Activated B cell treated with CpG ODN at 0.5 μM for 24 hours (primary cell): ENCODE data around the gene NAV3. TPM values are rescaled to one million over a fixed set of nuclear protein-coding genes. Genes with fewer than 3 reads are reported as not detected.

Source experiments
- ATAC-seq: fragments of 200-7000 bp; cut with Tn5 transposase; one replicate; pipeline ENCODE4 v1.10.0; 2021; ENCODE audit warnings: low read depth, mild to moderate bottlenecking, moderate library complexity
- CTCF ChIA-PET: fragments of 350-600 bp; sonication (Branson Sonifier 250); formaldehyde crosslinking; loops from one replicate; lab custom pipeline; 2021; ENCODE audit warnings: antibody characterized with exemption; lab: Charles Lee
- POLR2A ChIA-PET: fragments of 350-600 bp; sonication (Branson Sonifier 250); formaldehyde crosslinking; loops from one replicate; lab custom pipeline; 2021; ENCODE audit warnings: antibody characterized with exemption; lab: Charles Lee
- DNase-seq: peaks from one replicate; pipeline ENCODE4 v3.0.0; 2022
- H3K27ac Mint-ChIP-seq: one replicate; pipeline ENCODE4 v1.8.0; 2020; ENCODE audit warnings: mixed read lengths
- H3K27me3 Mint-ChIP-seq: one replicate; pipeline ENCODE4 v1.8.0; 2021; ENCODE audit warnings: mixed read lengths
- H3K36me3 Mint-ChIP-seq: one replicate; pipeline ENCODE4 v1.8.0; 2021; ENCODE audit warnings: low read depth, mixed read lengths
- H3K4me1 Mint-ChIP-seq: one replicate; pipeline ENCODE4 v1.8.0; 2021; ENCODE audit warnings: mixed read lengths
- H3K4me3 Mint-ChIP-seq: one replicate; pipeline ENCODE4 v1.8.0; 2020; ENCODE audit warnings: mild to moderate bottlenecking, mixed read lengths
- H3K9me3 Mint-ChIP-seq: one replicate; pipeline ENCODE4 v1.8.0; 2020; ENCODE audit warnings: mixed read lengths
- CTCF ChIP-seq: fragments of 200-600 bp; IDR thresholded peaks from one replicate; pipeline ENCODE4 v1.8.0; 2022; ENCODE audit warnings: antibody characterized with exemption, mild to moderate bottlenecking
- intact Hi-C: fragments of 100-400 bp; cut with micrococcal nuclease; formaldehyde crosslinking; loops from one replicate; pipeline ENCODE4 v1.15.1; 2024
- total RNA-seq: library from RNA; stranded (reverse); gene quantifications from 2 replicates; pipeline ENCODE4 v1.2.3, GENCODE V29; 2022

Gene NAV3
- total RNA-seq, 1 donor from 2014 or later: not detected

- H3K27me3 Mint-ChIP-seq: no peaks in the 10 kb centered on the region
- H3K9me3 Mint-ChIP-seq: no peaks in the 10 kb centered on the region
- ChIA-PET POLR2A (no interaction called here), CTCF (no interaction called here)
- H3K36me3 Mint-ChIP-seq: no peaks in the 10 kb centered on the region
- no peak overlapping the region for H3K27ac Mint-ChIP-seq
- H3K4me3 Mint-ChIP-seq: no peak overlapping the region
- ATAC-seq (no peak), DNase-seq (no peak)
- H3K4me1 Mint-ChIP-seq: no peaks in the 10 kb centered on the region
- intact Hi-C loops: no loop called here
- TF ChIP-seq CTCF: no peak
Measured at GRCh38 chr12:78040111-78040510, 209.4 kb downstream of the NAV3 start.

- POLR2A ChIA-PET: no interaction called here
- DNase-seq: no peak
- Mint-ChIP-seq H3K36me3 (no peaks in the 10 kb centered on the region), H3K4me1 (no peaks in the 10 kb centered on the region), H3K27ac (no peak overlapping the region), H3K4me3 (no peak overlapping the region), H3K9me3 (peaks cover 10% of the 10 kb centered on the region), H3K27me3 (no peaks in the 10 kb centered on the region)
- TF ChIP-seq CTCF: no peak
- intact Hi-C loops: no loop called here
- CTCF ChIA-PET: no interaction called here
- ATAC-seq: no peak
Measured at GRCh38 chr12:78050790-78051189, 220.1 kb downstream of the NAV3 start.

- Mint-ChIP-seq H3K4me3 (no peak overlapping the region), H3K27ac (no peak overlapping the region), H3K9me3 (no peaks in the 10 kb centered on the region), H3K36me3 (no peaks in the 10 kb centered on the region), H3K4me1 (no peaks in the 10 kb centered on the region), H3K27me3 (no peaks in the 10 kb centered on the region)
- DNase-seq (no peak), ATAC-seq (no peak)
- ChIA-PET CTCF (no interaction called here), POLR2A (no interaction called here)
- TF ChIP-seq CTCF: no peak
- intact Hi-C loops: no loop called here
Measured at GRCh38 chr12:78055545-78055944, 224.9 kb downstream of the NAV3 start.

GRCh38 chr12:78057075-78057474 is 226.4 kb downstream of the NAV3 start:
- ChIA-PET POLR2A (no interaction called here), CTCF (no interaction called here)
- no peaks in the 10 kb centered on the region for H3K9me3 Mint-ChIP-seq
- no peaks in the 10 kb centered on the region for H3K36me3 Mint-ChIP-seq
- ATAC-seq (no peak), DNase-seq (no peak)
- H3K4me3 Mint-ChIP-seq: no peak overlapping the region
- no peaks in the 10 kb centered on the region for H3K4me1 Mint-ChIP-seq
- TF ChIP-seq CTCF: no peak
- no peaks in the 10 kb centered on the region for H3K27me3 Mint-ChIP-seq
- intact Hi-C loops: no loop called here
- no peak overlapping the region for H3K27ac Mint-ChIP-seq

GRCh38 chr12:78060186-78060585 is 229.5 kb downstream of the NAV3 start:
- Mint-ChIP-seq H3K4me1 (no peaks in the 10 kb centered on the region), H3K4me3 (no peak overlapping the region), H3K9me3 (no peaks in the 10 kb centered on the region), H3K27ac (no peak overlapping the region), H3K27me3 (no peaks in the 10 kb centered on the region), H3K36me3 (no peaks in the 10 kb centered on the region)
- ChIA-PET CTCF (no interaction called here), POLR2A (no interaction called here)
- intact Hi-C loops: no loop called here
- no peak for DNase-seq
- no peak for TF ChIP-seq CTCF
- ATAC-seq: no peak
